RCC 7860 (cell line): ENCODE measurements around the gene ABHD16B.
"Not testable (repeated sequence)": the region's sequence is repeated elsewhere in the genome, so short reads cannot be mapped to it uniquely, and the experiment has no call there.

Source experiments
- DNase-seq: peaks from one replicate; pipeline ENCODE4 v3.0.0-alpha.2; 2015; ENCODE audit warnings: low spot score
- FAIRE-seq: peaks from 2 replicates; lab custom pipeline; 2012; peaks lifted over from hg19 to GRCh38; lab: Jason Lieb, UNC

Gene ABHD16B

DNA sequence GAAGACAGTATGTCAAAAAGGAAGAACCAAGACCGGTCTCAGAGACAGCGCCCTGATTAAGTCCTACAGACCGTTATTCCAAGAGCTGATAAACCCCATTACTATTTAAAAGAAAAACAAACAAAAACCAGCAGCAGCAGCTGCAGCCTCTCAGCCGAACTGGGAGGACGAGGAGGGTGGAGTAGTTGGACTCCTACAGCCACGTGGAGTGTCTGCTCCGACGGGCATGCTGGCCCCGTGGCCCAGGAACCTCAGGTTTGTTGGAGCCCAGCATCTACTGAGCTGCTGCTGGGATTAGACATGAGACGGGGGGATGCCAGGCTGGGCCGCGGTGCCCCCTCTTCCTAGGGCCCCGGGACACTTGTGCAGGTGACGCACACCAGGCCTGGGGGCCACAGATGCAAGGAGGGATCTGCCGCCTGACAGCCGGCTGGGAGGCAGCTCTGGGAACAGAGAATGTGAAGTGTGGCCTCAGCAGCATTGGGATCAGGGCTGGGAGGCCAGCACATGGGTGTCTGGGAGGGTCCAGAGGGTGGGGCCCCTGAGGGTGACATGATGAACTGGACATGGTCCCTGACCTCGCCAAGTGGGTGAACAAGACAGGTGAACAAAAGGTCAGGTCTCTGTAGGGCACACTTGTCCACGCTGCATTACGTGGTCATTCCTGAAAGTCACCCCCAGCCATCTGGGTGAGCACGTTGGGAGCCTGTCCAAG, 27.4 kb upstream of the ABHD16B start:
- DNase-seq, result no peak
- no peak for FAIRE-seq

- FAIRE-seq (no peak), DNase-seq (no peak)
Observed at GRCh38 chr20:63834491-63834880, 26.8 kb upstream of the ABHD16B start.

GRCh38 chr20:63835021-63835858, 26.1 kb upstream of the ABHD16B start:
- peak; percentile 97 for DNase-seq
- FAIRE-seq, result peak; percentile 86

DNA sequence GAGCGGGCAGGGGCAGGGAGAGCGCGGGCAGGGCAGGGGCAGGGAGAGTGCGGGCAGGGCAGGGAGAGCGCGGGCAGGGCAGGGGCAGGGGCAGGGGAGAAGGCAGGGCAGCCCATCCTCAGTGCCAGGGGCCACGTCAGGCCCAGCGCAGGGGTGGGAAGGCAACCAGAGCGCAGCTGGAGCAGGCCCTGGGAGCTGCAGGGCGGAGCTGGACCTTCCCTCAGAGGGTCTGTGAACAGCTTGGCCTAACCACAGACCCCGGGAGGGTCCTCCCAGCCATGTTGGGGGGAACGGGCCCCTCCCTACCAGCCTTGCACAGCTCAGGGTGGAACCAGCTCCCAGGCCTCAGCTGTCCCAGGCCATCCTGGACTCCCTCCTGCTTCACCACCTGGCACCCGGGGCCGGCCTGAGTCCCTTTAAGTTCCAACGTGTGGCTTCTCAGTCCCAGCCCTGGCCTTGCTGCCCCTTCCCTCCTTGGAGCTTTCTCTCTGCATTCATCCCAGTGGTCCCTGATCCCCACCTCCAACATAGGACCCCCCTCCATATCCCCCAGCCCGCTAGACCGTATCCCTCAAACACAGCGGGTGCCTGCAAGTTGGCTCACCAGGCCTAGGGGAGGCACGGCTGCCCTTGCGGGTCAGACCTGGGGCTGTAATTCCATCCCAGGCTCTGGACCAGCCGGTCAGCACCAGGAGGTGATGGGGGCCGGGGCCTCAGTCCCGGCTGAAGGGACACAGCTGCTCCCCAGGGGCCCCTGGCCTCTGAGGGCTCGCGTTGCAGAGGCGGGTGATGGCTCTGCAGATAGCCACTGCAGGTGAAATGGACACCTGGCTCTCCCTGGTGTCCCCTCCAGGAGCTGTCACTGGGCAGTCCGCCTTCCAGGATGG, 24.6 kb upstream of the ABHD16B start:
- DNase-seq (no peak), FAIRE-seq (no peak)

- DNase-seq (no peak), FAIRE-seq (no peak)
Observed at GRCh38 chr20:63837479-63837878, 23.8 kb upstream of the ABHD16B start.

GRCh38 chr20:63839620-63840019, 21.7 kb upstream of the ABHD16B start:
- no peak for DNase-seq
- no peak for FAIRE-seq

DNA sequence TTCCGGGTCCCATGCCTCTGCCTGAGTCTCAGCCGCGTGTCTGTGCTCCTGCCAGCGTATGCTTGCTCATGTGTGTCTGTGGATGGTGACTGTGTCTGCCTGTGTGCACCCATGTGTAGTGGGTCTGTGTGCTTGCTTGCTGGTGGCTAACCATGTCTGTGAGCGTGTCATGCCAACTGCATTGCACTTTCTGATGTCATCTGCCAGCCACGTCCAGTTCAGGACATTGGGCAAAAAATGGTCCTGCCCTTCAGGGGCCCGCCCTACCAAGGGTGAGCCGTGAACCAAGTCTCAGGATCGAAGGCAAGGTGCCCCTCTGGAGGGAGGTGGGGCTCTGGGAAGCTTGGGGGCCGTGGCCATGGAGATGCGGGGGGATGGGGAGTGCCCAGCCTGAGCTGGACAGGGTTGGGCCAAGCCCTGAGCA, 20.9 kb upstream of the ABHD16B start:
- peak; percentile 71 for DNase-seq
- no peak for FAIRE-seq

DNA sequence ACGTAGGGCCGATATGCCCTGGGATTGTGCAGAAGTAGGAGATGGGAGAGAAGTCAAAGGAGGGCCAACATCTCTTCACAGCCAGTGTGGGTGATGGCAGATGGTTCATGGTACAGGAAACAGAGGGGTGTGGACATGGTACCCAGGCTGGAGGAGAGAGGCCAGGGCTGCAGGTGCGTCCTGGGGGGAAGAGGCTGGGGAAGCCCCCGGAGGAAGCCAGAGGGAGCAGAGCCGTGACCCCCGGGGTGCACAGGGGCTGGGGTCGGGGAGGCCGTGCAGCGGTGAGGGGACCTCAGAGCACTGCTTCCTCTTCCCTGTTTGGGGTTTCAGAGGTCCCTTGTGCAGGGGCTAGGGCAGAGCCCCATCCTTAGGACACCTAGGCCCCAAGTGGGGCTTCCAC, 19.0 kb upstream of the ABHD16B start:
- no peak for DNase-seq
- no peak for FAIRE-seq

- no peak for DNase-seq
- no peak for FAIRE-seq
Observed at GRCh38 chr20:63843222-63843621, 18.1 kb upstream of the ABHD16B start.

DNA sequence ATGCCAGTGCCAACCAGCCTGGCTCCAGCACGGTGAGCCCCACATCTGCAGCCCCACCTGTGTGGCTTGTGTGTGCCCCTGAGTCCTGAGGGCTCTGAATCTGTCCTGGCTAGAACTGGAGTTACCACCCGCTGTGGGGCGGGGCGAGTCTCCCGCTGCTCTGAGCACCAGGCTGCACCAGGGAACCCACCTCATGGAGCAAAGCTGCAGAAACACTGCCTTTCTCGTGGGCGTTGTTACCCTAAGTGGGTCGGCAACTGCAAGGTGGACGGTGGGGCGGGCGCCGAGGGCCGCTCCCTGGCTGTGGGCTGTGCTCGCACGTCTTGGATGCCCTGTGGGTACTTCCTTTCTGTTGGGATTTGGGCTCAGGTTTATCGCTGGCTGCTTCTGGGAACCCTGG, 17.5 kb upstream of the ABHD16B start:
- FAIRE-seq (no peak), DNase-seq (no peak)

DNA sequence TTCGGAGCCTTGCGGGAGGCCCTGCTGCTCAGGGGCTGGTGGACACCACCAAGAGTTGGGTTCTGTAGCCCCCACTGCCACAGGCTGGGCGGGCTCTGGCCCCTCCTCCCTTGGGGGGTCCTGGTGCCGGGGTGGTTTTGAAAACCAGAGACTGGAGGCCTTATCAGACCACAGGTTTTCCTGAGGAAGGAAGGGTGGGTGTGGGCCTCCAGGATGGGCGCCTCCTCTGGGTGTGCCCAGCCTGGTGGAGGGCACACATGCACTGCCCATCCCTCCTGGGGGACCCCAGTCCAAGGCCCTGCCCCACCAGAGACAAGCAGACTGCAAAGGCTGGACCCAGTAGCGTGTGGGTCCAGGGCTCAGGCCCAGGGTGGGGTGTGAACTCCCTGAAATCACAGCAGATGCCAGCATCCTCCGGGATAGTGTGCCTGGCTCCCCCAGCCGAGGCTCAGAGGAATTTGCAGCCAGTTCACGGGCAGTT, 16.7 kb upstream of the ABHD16B start:
- DNase-seq, result no peak
- FAIRE-seq, result no peak

DNA sequence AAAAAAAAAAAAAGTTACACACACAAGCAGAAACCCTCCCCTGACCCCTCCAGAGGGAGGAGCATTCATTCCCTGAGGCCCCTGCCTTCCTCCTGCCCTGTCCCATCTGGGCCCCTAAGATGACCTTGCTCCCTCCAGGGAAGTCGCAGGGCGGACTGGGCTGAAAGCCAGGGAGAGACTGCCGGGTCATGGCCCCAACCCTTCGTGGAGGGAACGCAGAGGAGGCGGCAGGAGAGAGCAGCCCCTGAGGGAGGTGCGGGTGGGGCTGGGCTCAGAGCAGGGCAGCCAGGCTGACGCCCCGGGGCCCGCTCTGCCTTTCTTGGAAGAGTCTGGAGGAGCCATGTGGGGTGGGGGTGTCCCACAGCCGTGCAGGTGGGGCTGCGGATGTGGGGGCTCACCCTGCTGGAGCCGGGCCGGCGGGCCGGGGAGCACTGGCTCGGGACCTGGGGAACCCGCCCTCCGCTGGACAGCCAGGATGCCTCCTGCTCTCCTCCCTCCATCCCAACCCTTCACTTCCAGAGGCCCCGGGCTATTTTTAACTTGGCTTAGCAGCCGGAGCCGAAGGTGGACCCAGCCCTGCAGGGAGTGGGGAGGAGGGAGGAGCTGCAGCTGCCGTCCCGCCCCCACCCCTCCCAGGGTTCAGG, 15.0 kb upstream of the ABHD16B start:
- FAIRE-seq (no peak), DNase-seq (no peak)

DNA sequence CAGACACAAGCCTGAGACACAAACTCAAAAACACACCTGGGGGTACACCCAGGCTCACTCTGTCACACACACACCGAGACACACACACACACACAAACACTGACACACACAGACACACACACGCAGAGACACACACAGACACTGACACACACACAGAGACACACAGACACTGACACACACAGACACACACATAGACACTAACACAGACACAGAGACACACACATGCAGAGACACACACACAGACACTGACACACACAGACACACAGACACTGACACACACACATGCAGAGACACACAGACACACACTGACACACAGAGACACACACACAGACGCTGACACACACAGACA, 14.4 kb upstream of the ABHD16B start:
- DNase-seq (no peak), FAIRE-seq (no peak)

DNA sequence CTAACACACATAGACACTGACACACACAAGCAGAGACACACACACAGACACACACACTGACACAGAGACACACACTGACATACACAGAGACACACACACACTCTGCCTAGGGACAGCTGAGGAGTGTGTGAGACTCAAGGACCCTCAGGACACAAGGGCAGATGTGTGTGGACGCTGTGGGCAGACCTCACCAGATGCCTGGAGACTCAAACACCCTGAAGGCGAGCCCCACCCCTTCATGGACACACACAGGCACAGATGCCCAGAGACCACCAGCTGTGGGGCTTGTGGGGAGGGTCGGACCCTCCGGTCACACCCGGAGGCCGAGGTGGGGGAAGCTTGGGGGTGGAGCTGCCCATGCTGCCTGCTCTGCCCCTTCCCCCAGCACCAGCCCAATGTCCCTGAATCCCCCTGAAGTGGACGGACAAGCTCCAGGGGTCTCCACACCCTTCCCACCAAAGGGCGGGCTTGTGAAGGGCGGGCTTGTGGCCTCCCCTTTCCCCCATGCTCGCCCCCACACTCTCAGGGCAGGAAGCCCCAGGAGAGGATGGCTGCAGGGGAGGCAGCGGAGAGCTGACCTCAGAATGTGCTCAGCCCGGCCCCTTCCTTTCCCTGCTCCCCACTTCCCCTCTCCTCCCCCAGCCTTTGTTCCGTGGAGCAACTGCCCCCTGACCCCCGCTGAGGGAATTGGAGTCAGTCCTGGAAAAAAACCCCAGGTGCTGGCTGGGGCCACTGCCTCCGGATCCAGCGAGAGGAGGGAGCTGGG, 13.9 kb upstream of the ABHD16B start:
- FAIRE-seq, result no peak

DNA sequence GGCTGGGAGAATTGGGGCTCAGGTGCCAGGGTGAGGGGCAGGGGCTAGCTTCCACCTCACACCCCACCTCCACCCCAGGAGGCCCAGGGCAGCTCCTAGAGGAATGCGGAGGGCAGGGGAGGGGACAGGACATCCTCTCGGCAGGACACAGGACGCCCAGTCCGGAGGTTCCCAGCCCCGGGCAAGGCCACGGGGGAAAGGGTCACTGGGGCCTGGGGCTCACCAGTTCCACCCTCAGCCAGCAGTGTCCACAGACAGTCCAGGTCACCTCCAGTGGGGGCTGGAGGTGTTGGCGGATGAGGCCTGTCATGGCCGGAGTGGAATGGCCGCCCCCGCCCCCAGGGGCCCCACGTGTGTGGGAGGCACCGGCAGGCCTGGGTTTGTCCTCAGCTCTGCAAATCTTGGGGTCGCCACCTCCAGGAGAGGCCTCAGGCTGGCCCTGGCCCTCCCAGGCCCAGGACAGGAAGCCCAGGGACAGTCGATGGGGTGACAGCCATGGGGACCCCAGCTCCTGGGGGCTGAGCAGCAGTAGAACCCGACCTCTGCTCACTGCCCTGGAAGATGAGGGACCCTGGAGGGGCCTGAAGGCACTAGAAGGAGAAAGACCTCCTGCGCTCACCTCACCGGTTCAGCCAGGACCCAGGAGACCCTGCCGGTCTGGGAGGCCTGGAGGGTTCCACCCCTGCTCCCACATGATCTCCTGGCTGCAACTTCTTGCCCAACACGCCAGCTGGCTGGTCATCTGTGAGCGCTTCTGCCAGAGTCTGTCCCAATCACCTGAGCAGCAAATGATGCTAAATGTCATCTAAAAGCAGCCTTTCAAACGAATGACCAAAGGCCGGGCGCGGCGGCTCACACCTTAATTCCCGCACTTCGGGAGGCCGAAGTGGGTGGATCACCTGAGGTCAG, 13.0 kb upstream of the ABHD16B start:
- no peak for FAIRE-seq
- DNase-seq, result no peak

More for the DNA sequence above, 13.9 kb upstream of the ABHD16B start:
- DNase-seq, result no peak

DNA sequence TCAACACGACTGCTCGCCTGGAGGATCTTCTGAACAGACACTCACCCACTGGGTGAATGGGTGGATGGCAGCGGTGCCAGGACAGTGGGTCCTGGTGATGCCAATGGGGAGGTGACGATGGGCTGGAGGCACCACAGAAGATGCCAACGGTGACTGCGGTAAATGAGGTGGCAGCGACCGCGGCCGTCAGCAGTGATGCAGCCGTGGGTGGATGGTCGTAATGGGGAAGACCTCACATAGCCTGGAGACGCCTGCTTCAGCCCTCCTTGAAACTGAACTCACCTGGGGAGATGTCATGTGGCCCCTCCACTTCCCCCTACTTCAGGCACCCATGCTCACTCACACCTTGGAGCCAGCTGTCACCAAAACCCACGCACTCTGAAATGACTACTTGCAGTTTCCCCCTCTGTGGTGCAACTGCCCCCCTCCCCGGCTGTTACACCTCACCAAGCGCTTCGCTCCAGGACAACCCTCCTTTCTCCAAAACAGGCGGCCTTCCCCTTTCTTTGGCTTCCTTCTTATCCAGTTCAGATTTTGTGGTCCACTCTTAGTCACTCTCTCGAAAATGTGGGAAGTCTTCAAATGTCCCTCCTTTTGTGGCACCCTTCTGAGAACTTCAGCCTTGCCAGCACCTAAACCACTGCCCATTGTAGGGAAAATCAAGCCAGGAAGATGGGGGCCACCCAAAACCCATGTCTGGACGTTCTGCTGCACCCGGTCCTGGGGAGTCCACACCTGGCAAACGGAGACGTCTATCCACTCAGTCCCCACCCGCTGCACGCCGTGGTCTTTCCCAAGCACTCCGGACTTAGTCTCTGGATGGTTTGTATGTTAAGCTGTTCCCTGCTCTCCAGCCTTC, 10.4 kb upstream of the ABHD16B start:
- no peak for FAIRE-seq
- DNase-seq, result no peak

- not testable (repeated sequence) for DNase-seq, FAIRE-seq
Observed at GRCh38 chr20:63851548-63851943, 9.8 kb upstream of the ABHD16B start.

DNA sequence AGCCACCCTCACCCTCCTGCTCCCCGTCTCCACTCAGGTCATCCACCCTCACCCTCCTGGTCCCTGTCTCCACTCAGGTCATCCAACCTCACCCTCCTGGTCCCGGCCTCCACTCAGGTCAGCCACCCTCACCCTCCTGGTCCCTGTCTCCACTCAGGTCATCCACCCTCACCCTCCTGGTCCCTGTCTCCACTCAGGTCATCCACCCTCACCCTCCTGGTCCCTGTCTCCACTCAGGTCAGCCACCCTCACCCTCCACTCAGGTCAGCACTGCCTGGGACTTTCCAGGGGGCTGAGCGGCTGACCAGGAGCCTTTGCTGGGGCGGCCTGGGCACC, 7.6 kb upstream of the ABHD16B start:
- DNase-seq, FAIRE-seq: not testable (repeated sequence)
